H9 (cell line): Measurements from ENCODE around the gene ZNF768. TPM values are rescaled to one million over a fixed set of nuclear protein-coding genes. Genes with fewer than 3 reads are reported as not detected.

Source experiments
- DNase-seq: peaks from one replicate; pipeline ENCODE4 v3.0.0-alpha.2; 2017
- H2AFZ ChIP-seq: one replicate; pipeline ENCODE4 v1.6.1; 2013; ENCODE audit warnings: mild to moderate bottlenecking, low read length, control low read depth, moderate library complexity
- H2AK5ac ChIP-seq: 2 replicates; pipeline ENCODE4 v1.6.1; 2013; ENCODE audit warnings: low read length, control low read depth, mixed read lengths; ENCODE audit not compliant: insufficient read length
- H2BK120ac ChIP-seq: one replicate; pipeline ENCODE4 v1.6.1; 2013; ENCODE audit warnings: low read depth, mild to moderate bottlenecking, low read length, control low read depth, inconsistent platforms; ENCODE audit not compliant: poor library complexity, severe bottlenecking
- H2BK12ac ChIP-seq: 2 replicates; pipeline ENCODE4 v1.6.1; 2013; ENCODE audit warnings: low read length, control low read depth, mixed read lengths, low read depth; ENCODE audit not compliant: insufficient read length
- H2BK15ac ChIP-seq: 2 replicates; pipeline ENCODE4 v1.6.1; 2013; ENCODE audit warnings: low read depth, low read length, control low read depth
- H2BK20ac ChIP-seq: one replicate; pipeline ENCODE4 v1.6.1; 2013; ENCODE audit warnings: low read depth, mild to moderate bottlenecking, low read length, control low read depth, inconsistent platforms; ENCODE audit not compliant: poor library complexity, severe bottlenecking
- H2BK5ac ChIP-seq: 2 replicates; pipeline ENCODE4 v1.6.1; 2013; ENCODE audit warnings: low read length, control low read depth, mixed read lengths; ENCODE audit not compliant: insufficient read length
- H3K14ac ChIP-seq: 2 replicates; pipeline ENCODE4 v1.6.1; 2013; ENCODE audit warnings: low read length, control low read depth; ENCODE audit not compliant: insufficient read depth
- H3K18ac ChIP-seq: 2 replicates; pipeline ENCODE4 v1.6.1; 2013; ENCODE audit warnings: low read depth, mild to moderate bottlenecking, mixed read lengths, low read length, control low read depth; ENCODE audit not compliant: insufficient read length
- H3K23ac ChIP-seq: 2 replicates; pipeline ENCODE4 v1.6.1; 2013; ENCODE audit warnings: low read length, control low read depth, mixed read lengths, low read depth; ENCODE audit not compliant: insufficient read length
- H3K23me2 ChIP-seq: 2 replicates; pipeline ENCODE4 v1.6.1; 2013; ENCODE audit warnings: low read depth, mild to moderate bottlenecking, mixed read lengths, low read length, control low read depth; ENCODE audit not compliant: insufficient read length, poor library complexity, severe bottlenecking
- H3K27ac ChIP-seq: 2 replicates; pipeline ENCODE4 v1.5.1; 2013; ENCODE audit warnings: low read length, control low read depth, mixed read lengths, low read depth; ENCODE audit not compliant: insufficient read length
- H3K27me3 ChIP-seq: 2 replicates; pipeline ENCODE4 v1.6.1; 2013; ENCODE audit warnings: low read length, control low read depth, inconsistent platforms; ENCODE audit not compliant: insufficient read depth
- H3K4ac ChIP-seq: 2 replicates; pipeline ENCODE4 v1.6.1; 2013; ENCODE audit warnings: low read depth, mild to moderate bottlenecking, control low read depth, inconsistent platforms, low read length, moderate library complexity
- H3K4me1 ChIP-seq: 2 replicates; pipeline ENCODE4 v1.6.1; 2013; ENCODE audit warnings: low read length, control low read depth, inconsistent platforms; ENCODE audit not compliant: insufficient read depth
- H3K4me2 ChIP-seq: 2 replicates; pipeline ENCODE4 v1.6.1; 2013; ENCODE audit warnings: low read length, control low read depth, mixed read lengths; ENCODE audit not compliant: insufficient read length, insufficient read depth
- H3K56ac ChIP-seq: 2 replicates; pipeline ENCODE4 v1.6.1; 2013; ENCODE audit warnings: low read depth, mild to moderate bottlenecking, mixed read lengths, low read length, control low read depth; ENCODE audit not compliant: insufficient read length
- H3K79me1 ChIP-seq: 2 replicates; pipeline ENCODE4 v1.6.1; 2013; ENCODE audit warnings: low read depth, mild to moderate bottlenecking, moderate library complexity, low read length, control low read depth, inconsistent platforms; ENCODE audit not compliant: insufficient read depth, poor library complexity, severe bottlenecking
- H3K79me2 ChIP-seq: 2 replicates; pipeline ENCODE4 v1.6.1; 2013; ENCODE audit warnings: low read length, control low read depth, inconsistent platforms; ENCODE audit not compliant: insufficient read depth
- H3K9ac ChIP-seq: 2 replicates; pipeline ENCODE4 v1.6.1; 2013; ENCODE audit warnings: low read length, control low read depth, mixed read lengths; ENCODE audit not compliant: insufficient read length; ENCODE audit errors: extremely low read depth
- H3K9me3 ChIP-seq: one replicate; pipeline ENCODE4 v1.6.1; 2013; ENCODE audit warnings: low read depth, low read length, inconsistent platforms; ENCODE audit not compliant: control insufficient read depth
- H3T11ph ChIP-seq: one replicate; pipeline ENCODE4 v1.6.1; 2013; ENCODE audit warnings: mild to moderate bottlenecking, low read length, control low read depth, inconsistent platforms
- H4K20me1 ChIP-seq: one replicate; pipeline ENCODE4 v1.6.1; 2013; ENCODE audit not compliant: control insufficient read depth, insufficient read length, insufficient read depth
- H4K5ac ChIP-seq: 2 replicates; pipeline ENCODE4 v1.6.1; 2013; ENCODE audit warnings: low read depth, mild to moderate bottlenecking, mixed read lengths, low read length, control low read depth; ENCODE audit not compliant: insufficient read length
- H4K8ac ChIP-seq: replicated peaks from 2 replicates; pipeline ENCODE4 v1.6.1; 2013; ENCODE audit warnings: low read length, control low read depth, mixed read lengths, low read depth; ENCODE audit not compliant: insufficient read length
- H4K91ac ChIP-seq: 2 replicates; pipeline ENCODE4 v1.6.1; 2013; ENCODE audit warnings: low read depth, mild to moderate bottlenecking, moderate library complexity, mixed read lengths, low read length, control low read depth; ENCODE audit not compliant: insufficient read length
- H3K27ac Mint-ChIP-seq, 3 experiments: 2 replicates in 2 of 3; 3 replicates in 1 of 3; pipeline ENCODE4 v1.8.0; 2020 to 2021; ENCODE audit warnings: mixed read lengths in 3 of 3, mild to moderate bottlenecking in 1 of 3, moderate library complexity in 1 of 3
- H3K27me3 Mint-ChIP-seq: 2 replicates; pipeline ENCODE4 v1.8.0; 2021; ENCODE audit warnings: low read depth, mild to moderate bottlenecking, moderate library complexity, mixed read lengths
- H3K36me3 Mint-ChIP-seq, 3 experiments: 2 replicates in 2 of 3; 3 replicates in 1 of 3; pipeline ENCODE4 v1.8.0; 2020 to 2021; ENCODE audit warnings: low read depth in 3 of 3, mixed read lengths in 3 of 3; ENCODE audit not compliant: insufficient read depth in 1 of 3
- H3K4me1 Mint-ChIP-seq, 2 experiments: 2 replicates each; pipeline ENCODE4 v1.8.0; 2020; ENCODE audit warnings: mixed read lengths in 2 of 2
- H3K4me3 Mint-ChIP-seq, 2 experiments: 2 replicates in 1 of 2; 3 replicates in 1 of 2; pipeline ENCODE4 v1.8.0; 2020 to 2021; ENCODE audit warnings: mild to moderate bottlenecking in 2 of 2, mixed read lengths in 2 of 2, moderate library complexity in 1 of 2
- H3K9me3 Mint-ChIP-seq, 2 experiments: 2 replicates in 1 of 2; 3 replicates in 1 of 2; pipeline ENCODE4 v1.8.0; 2020; ENCODE audit warnings: mild to moderate bottlenecking in 2 of 2, mixed read lengths in 2 of 2, moderate library complexity in 1 of 2
- WGBS: extraction: QIAGEN DNeasy Blood & Tissue Kit; methylation state at CpG from one replicate; pipeline ENCODE4 v1.1.7; 2013; ENCODE audit warnings: missing lambda C conversion rate, low lambda C conversion rate, mixed read lengths; ENCODE audit not compliant: insufficient read length; ENCODE audit errors: extremely low coverage; 5-methylcytosine and 5-hydroxymethylcytosine counted together
- total RNA-seq: library from RNA; stranded (reverse); gene quantifications from 2 replicates; pipeline ENCODE4 v1.2.1, GENCODE V29; 2021
- TF ChIP-seq, protein P1 (sequence below): fragments of 200-600 bp; sonication (generic); conservative IDR thresholded peaks from 3 replicates; pipeline ENCODE4 v1.8.0; 2021; ENCODE audit warnings: antibody characterized with exemption, mild to moderate bottlenecking

Gene ZNF768
- total RNA-seq, 1 experiment from 2014 or later = 40.0 TPM

DNA sequence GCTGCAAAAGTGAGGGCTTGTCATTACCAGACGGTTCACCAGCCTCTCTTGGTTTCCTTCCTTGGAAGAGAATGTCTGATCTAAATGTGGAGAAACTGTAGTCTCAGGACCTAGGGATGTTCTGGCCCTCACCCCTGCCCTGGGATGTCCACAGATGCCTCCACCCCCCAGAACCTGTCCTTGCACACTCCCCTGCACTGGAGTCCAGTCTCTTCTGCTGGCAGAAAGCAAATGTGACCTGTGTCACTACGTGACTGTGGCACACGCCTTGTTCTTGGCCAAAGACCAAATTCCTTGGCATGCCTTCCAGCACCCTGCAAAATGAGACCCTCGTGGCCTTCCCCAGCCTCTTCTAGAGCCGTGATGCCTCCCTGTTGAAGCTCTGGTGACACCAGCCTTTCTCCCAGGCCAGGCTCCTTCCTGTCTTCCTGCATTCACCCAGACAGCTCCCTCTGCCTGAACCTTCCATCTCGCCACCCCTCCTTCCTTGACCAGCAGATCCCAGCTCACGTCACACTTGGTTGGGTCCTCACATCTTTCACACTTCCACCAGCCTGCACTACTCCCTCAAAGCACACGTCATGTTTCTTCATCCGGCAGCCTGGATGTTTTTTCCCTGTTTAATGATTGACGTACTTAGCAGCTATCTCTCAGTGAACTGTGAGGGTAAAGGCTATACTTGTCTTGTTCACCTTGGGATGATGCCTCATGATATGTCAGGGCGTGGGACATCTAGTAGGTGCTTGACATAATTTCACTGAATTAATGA is 4.3 kb downstream of the ZNF768 start:
- no peak overlapping the region for H3K4me3 Mint-ChIP-seq
- H3K4me2 ChIP-seq = no peak overlapping the region
- H3K23me2 ChIP-seq = peaks cover 10% of the 10 kb centered on the region
- H4K91ac ChIP-seq = no peak overlapping the region
- no peaks in the 10 kb centered on the region for H3K9me3 ChIP-seq
- no peaks in the 10 kb centered on the region for H3K27me3 ChIP-seq
- no peak overlapping the region for H2BK5ac ChIP-seq
- no peak overlapping the region for H2AK5ac ChIP-seq
- TF ChIP-seq, protein P1, sequence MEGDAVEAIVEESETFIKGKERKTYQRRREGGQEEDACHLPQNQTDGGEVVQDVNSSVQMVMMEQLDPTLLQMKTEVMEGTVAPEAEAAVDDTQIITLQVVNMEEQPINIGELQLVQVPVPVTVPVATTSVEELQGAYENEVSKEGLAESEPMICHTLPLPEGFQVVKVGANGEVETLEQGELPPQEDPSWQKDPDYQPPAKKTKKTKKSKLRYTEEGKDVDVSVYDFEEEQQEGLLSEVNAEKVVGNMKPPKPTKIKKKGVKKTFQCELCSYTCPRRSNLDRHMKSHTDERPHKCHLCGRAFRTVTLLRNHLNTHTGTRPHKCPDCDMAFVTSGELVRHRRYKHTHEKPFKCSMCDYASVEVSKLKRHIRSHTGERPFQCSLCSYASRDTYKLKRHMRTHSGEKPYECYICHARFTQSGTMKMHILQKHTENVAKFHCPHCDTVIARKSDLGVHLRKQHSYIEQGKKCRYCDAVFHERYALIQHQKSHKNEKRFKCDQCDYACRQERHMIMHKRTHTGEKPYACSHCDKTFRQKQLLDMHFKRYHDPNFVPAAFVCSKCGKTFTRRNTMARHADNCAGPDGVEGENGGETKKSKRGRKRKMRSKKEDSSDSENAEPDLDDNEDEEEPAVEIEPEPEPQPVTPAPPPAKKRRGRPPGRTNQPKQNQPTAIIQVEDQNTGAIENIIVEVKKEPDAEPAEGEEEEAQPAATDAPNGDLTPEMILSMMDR = no peak
- no peaks in the 10 kb centered on the region for H3K79me1 ChIP-seq
- H3K4me1 ChIP-seq = no peaks in the 10 kb centered on the region
- no peak overlapping the region for H4K8ac ChIP-seq
- no CpG with 5 or more reads among the region's 11 CpGs for WGBS
- no peak overlapping the region for H4K5ac ChIP-seq
- peaks cover 0 to 13% (median 9%) of the 10 kb centered on the region in 3 experiments; a peak in 5 of 7 replicates for H3K36me3 Mint-ChIP-seq
- no peaks in the 10 kb centered on the region for H3K9me3 Mint-ChIP-seq
- H2BK15ac ChIP-seq = no peak overlapping the region
- no peaks in the 10 kb centered on the region for H4K20me1 ChIP-seq
- H3K4ac ChIP-seq = no peak overlapping the region
- no peak overlapping the region for H3K18ac ChIP-seq
- no peak overlapping the region for H3K27ac ChIP-seq
- no peak overlapping the region for H2BK120ac ChIP-seq
- no peak overlapping the region for H3K23ac ChIP-seq
- H3K27me3 Mint-ChIP-seq = no peaks in the 10 kb centered on the region
- DNase-seq = no peak
- no peak overlapping the region for H3K14ac ChIP-seq
- H3K56ac ChIP-seq = no peak overlapping the region
- H2AFZ ChIP-seq = no peak overlapping the region
- H2BK12ac ChIP-seq = no peak overlapping the region
- no peak overlapping the region for H2BK20ac ChIP-seq
- peaks cover 3% of the 10 kb centered on the region in 2 experiments for H3K4me1 Mint-ChIP-seq
- H3K79me2 ChIP-seq = no peaks in the 10 kb centered on the region
- H3K9ac ChIP-seq = no peak overlapping the region
- H3K27ac Mint-ChIP-seq = no peak overlapping the region
- H3T11ph ChIP-seq = no peak overlapping the region
